ENCODE measurements around the gene RARB. TPM values are rescaled to one million over a fixed set of nuclear protein-coding genes. Genes with fewer than 3 reads are reported as not detected.
A peak's percentile ranks its signal among the peaks of the same experiment; 100 is the strongest.

Gene RARB
- polyA plus RNA-seq, 1 donor (not counting 4 experiments of a cell fraction or from before 2014, with no cell fraction given): 0.03 TPM

DNA sequence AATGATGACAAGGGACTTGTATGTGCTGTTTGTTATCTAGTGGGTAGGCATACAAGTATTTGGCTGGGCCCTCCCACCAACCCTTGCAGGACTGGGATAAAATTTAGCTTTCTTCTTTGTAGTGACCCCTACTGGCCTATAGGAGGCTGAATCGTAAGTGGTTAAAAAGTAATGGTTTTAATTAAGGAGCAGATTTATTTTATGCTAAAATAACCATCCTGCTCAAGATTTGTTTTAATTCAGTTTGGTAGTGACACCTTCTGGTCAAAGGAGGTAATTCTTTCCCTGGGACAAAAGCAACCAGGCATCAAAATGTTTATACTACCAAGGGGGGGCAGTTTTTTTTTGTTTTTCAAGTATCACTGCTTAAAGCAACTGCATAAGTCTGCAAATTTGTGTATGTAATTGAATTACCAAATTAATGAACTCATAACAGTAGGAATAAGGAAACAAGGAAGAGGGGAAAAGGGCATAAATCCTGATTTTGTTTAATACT lies 166.0 kb downstream of the RARB start:
- peaks cover 4% of the 10 kb centered on the region for H3K4me1 ChIP-seq (ENCODE audit: control insufficient read depth, extremely low read depth, insufficient read depth, low read length)
- H3K36me3 ChIP-seq (ENCODE audit: control insufficient read depth in 2 of 2, extremely low read depth in 1 of 2, insufficient read depth in 2 of 2, low read length in 2 of 2): peaks cover 0 to 6% of the 10 kb centered on the region in 2 experiments
- no peak overlapping the region for H3K4me3 ChIP-seq (ENCODE audit: control insufficient read depth in 2 of 3, extremely low read depth in 1 of 3, insufficient read depth in 2 of 3, low read depth in 1 of 3, low read length in 3 of 3)
- peak; percentile 38 for DNase-seq (ENCODE audit: low read depth, low spot score)
- no peak overlapping the region for H3K9ac ChIP-seq (ENCODE audit: control insufficient read depth, extremely low read depth, insufficient read depth, low read length)
- no peaks in the 10 kb centered on the region for H4K20me1 ChIP-seq (ENCODE audit: control insufficient read depth, extremely low read depth, insufficient read depth, low read length)
- no peak overlapping the region for H3K27ac ChIP-seq (ENCODE audit: control insufficient read depth, insufficient read depth, low read length)
- no peaks in the 10 kb centered on the region for H3K79me2 ChIP-seq (ENCODE audit: control insufficient read depth, insufficient read depth, low read length)
- H3K27me3 ChIP-seq (ENCODE audit: control insufficient read depth, extremely low read depth, insufficient read depth, low read length): no peaks in the 10 kb centered on the region
- H3K4me2 ChIP-seq (ENCODE audit: control insufficient read depth, extremely low read depth, insufficient read depth, low read depth, low read length): no peak overlapping the region
- FAIRE-seq: no peak
- dilution Hi-C loops (cut with MboI; ENCODE audit: extremely low pct_ligation_motif_present, low sequenced_read_pairs): no loop called here
- no peak overlapping the region for H2AFZ ChIP-seq (ENCODE audit: control insufficient read depth, low read length)
- H3K9me3 ChIP-seq (ENCODE audit: control insufficient read depth, low read depth, low read length): no peaks in the 10 kb centered on the region
- no peaks in the 10 kb centered on the region for H3K9me1 ChIP-seq (ENCODE audit: control insufficient read depth, extremely low read depth, insufficient read depth, low read length)
- no peak for TF ChIP-seq EZH2 (IDR thresholded peaks at IDR 0.05; ENCODE audit: low read length)
- TF ChIP-seq, protein P1, sequence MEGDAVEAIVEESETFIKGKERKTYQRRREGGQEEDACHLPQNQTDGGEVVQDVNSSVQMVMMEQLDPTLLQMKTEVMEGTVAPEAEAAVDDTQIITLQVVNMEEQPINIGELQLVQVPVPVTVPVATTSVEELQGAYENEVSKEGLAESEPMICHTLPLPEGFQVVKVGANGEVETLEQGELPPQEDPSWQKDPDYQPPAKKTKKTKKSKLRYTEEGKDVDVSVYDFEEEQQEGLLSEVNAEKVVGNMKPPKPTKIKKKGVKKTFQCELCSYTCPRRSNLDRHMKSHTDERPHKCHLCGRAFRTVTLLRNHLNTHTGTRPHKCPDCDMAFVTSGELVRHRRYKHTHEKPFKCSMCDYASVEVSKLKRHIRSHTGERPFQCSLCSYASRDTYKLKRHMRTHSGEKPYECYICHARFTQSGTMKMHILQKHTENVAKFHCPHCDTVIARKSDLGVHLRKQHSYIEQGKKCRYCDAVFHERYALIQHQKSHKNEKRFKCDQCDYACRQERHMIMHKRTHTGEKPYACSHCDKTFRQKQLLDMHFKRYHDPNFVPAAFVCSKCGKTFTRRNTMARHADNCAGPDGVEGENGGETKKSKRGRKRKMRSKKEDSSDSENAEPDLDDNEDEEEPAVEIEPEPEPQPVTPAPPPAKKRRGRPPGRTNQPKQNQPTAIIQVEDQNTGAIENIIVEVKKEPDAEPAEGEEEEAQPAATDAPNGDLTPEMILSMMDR (optimal IDR thresholded peaks at IDR 0.05 in 1 of 3, IDR thresholded peaks at IDR 0.05 in 1 of 3, conservative IDR thresholded peaks at IDR 0.05 in 1 of 3; ENCODE audit: extremely low read depth in 1 of 3, insufficient read depth in 2 of 3, low read length in 3 of 3): peak; percentile 10 to 60 (median 56)

GRCh38 chr3:25597535-25598101 lies 169.6 kb downstream of the RARB start:
- Histone ChIP-seq H4K20me1 (ENCODE audit: control insufficient read depth, extremely low read depth, insufficient read depth, low read length) (no peaks in the 10 kb centered on the region), H3K9me1 (ENCODE audit: control insufficient read depth, extremely low read depth, insufficient read depth, low read length) (no peaks in the 10 kb centered on the region), H3K4me2 (ENCODE audit: control insufficient read depth, extremely low read depth, insufficient read depth, low read depth, low read length) (no peak overlapping the region), H3K79me2 (ENCODE audit: control insufficient read depth, insufficient read depth, low read length) (no peaks in the 10 kb centered on the region), H3K27me3 (ENCODE audit: control insufficient read depth, extremely low read depth, insufficient read depth, low read length) (no peaks in the 10 kb centered on the region), H3K4me1 (ENCODE audit: control insufficient read depth, extremely low read depth, insufficient read depth, low read length) (peaks cover 3% of the 10 kb centered on the region), H3K27ac (ENCODE audit: control insufficient read depth, insufficient read depth, low read length) (no peak overlapping the region), H3K9ac (ENCODE audit: control insufficient read depth, extremely low read depth, insufficient read depth, low read length) (no peak overlapping the region), H2AFZ (ENCODE audit: control insufficient read depth, low read length) (no peak overlapping the region), H3K4me3 (ENCODE audit: control insufficient read depth in 2 of 3, extremely low read depth in 1 of 3, insufficient read depth in 2 of 3, low read depth in 1 of 3, low read length in 3 of 3) (no peak overlapping the region), H3K9me3 (ENCODE audit: control insufficient read depth, low read depth, low read length) (no peaks in the 10 kb centered on the region), H3K36me3 (ENCODE audit: control insufficient read depth in 2 of 2, extremely low read depth in 1 of 2, insufficient read depth in 2 of 2, low read length in 2 of 2) (peaks cover 2 to 6% of the 10 kb centered on the region in 2 experiments)
- TF ChIP-seq EZH2 (IDR thresholded peaks at IDR 0.05; ENCODE audit: low read length): no peak
- TF ChIP-seq, protein P1 (optimal IDR thresholded peaks at IDR 0.05 in 1 of 3, IDR thresholded peaks at IDR 0.05 in 1 of 3, conservative IDR thresholded peaks at IDR 0.05 in 1 of 3; ENCODE audit: extremely low read depth in 1 of 3, insufficient read depth in 2 of 3, low read length in 3 of 3): no peak
- DNase-seq (ENCODE audit: low read depth, low spot score) (no peak), FAIRE-seq (no peak)
- dilution Hi-C loops (cut with MboI; ENCODE audit: extremely low pct_ligation_motif_present, low sequenced_read_pairs): no loop called here
